ENCODE results near the gene RNF141. TPM values are rescaled to one million over a fixed set of nuclear protein-coding genes. Genes with fewer than 3 reads are reported as not detected.

The RNF141 gene
- polyA plus RNA-seq, 1 experiment, result 34.8 TPM

DNA sequence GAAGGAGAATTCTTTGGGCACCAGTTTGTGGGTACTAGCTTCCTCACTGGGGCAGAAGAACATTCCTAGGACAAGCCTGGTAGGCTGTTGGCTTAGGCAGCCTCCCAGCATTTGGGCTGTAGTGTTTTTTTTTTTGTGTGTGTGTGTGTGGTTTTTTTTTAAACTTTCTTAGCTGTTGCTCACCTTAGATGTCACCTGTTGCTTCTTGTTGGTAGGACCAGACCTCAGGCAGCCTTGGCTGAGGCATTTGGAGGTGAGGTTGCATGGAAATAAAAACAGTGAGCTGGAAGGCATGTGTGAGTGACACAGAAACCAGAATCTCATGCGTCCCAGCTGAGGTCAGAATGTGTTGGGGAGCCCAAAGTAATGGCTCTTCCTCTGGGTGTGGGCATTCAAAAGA, 64.6 kb downstream of the RNF141 start:
- ChIA-PET CTCF (no interaction called here), POLR2A (interaction anchor here (0.6 kb wide), 1 partner anchor 14 kb away, joined by 3 read pairs; no protein-coding TSS in a partner anchor)

DNA sequence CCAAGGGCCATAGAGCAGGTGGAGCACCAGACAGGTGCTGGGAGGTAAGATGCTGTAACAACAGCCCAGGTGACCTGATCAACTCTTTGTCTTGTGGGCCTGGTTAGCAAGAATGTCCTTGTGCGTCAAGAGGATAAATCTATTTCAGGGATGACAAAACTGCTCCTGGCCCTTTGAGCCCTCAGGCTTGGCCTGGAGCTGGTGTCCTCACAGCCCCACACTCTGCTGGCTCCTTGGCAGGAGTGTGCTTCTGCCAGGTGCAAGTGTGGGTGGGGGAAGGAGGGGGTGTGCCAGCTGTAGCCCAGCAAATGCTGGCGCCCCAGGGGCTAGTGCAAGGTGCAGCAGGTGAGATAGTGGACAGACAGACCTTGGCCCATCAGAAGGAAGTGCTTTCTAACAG, 66.4 kb downstream of the RNF141 start:
- TF ChIP-seq CTCF (IDR thresholded peaks at IDR 0.05; ENCODE audit: low read depth, low read length), result no peak
- Histone ChIP-seq H3K27me3 (ENCODE audit: control insufficient read depth, insufficient read depth, low read length) (no peaks in the 10 kb centered on the region), H3K9me3 (ENCODE audit: control insufficient read depth, insufficient read depth, low read length) (peaks cover 2% of the 10 kb centered on the region; the same call in 1 of the 2 replicates), H3K4me3 (ENCODE audit: low read depth, low read length) (no peak overlapping the region), H3K27ac (ENCODE audit: low read depth, low read length) (no peak overlapping the region)
- no peak for DNase-seq (ENCODE audit: low read depth, low spot score)
- CTCF ChIA-PET, result no interaction called here
- POLR2A ChIA-PET, result no interaction called here

More for the DNA sequence above, 64.6 kb downstream of the RNF141 start:
- no peaks in the 10 kb centered on the region; the same call in 1 of the 2 replicates for H3K9me3 ChIP-seq (ENCODE audit: control insufficient read depth, insufficient read depth, low read length)
- H3K27ac ChIP-seq (ENCODE audit: low read depth, low read length), result no peak overlapping the region
- no peaks in the 10 kb centered on the region for H3K27me3 ChIP-seq (ENCODE audit: control insufficient read depth, insufficient read depth, low read length)
- no peak overlapping the region for H3K4me3 ChIP-seq (ENCODE audit: low read depth, low read length)
- TF ChIP-seq CTCF (IDR thresholded peaks at IDR 0.05; ENCODE audit: low read depth, low read length), result no peak
- no peak for DNase-seq (ENCODE audit: low read depth, low spot score)

GRCh38 chr11:10473371-10473770, 67.6 kb downstream of the RNF141 start:
- no peak for DNase-seq (ENCODE audit: low read depth, low spot score)
- ChIA-PET POLR2A (no interaction called here), CTCF (no interaction called here)
- H3K4me3 ChIP-seq (ENCODE audit: low read depth, low read length), result no peak overlapping the region
- H3K9me3 ChIP-seq (ENCODE audit: control insufficient read depth, insufficient read depth, low read length), result peaks cover 3% of the 10 kb centered on the region; the same call in 1 of the 2 replicates
- no peak overlapping the region for H3K27ac ChIP-seq (ENCODE audit: low read depth, low read length)
- TF ChIP-seq CTCF (IDR thresholded peaks at IDR 0.05; ENCODE audit: low read depth, low read length), result no peak
- H3K27me3 ChIP-seq (ENCODE audit: control insufficient read depth, insufficient read depth, low read length), result no peaks in the 10 kb centered on the region

DNA sequence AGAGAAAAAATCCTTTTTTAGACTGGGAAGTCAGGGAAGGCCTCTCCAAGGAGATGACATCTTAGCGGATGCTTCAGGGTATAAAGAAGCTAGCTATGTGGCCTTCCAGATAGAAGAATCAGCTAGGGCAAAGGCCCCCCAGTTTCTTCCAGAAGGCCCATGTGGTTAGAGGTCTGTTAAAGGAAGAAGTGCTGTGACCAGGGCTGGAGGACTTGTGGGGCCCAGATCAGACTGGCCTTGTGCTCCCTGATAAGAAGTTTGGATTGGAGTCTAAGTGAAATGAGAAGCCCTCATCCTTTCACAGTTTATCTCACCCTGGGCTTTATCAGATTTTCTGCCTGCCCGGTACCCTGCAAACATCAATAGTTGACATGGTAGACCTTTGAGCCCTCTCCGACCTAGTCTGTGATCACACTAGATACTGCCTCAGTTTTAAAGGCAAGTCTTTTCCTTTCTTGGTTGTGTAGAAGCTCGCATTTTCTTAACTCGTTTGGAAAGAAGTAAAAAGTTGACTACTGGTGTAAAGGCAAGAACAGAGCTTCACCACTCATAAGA, 78.2 kb downstream of the RNF141 start:
- Histone ChIP-seq H3K4me3 (ENCODE audit: low read depth, low read length) (no peak overlapping the region), H3K27ac (ENCODE audit: low read depth, low read length) (no peak overlapping the region), H3K27me3 (ENCODE audit: control insufficient read depth, insufficient read depth, low read length) (no peaks in the 10 kb centered on the region), H3K9me3 (ENCODE audit: control insufficient read depth, insufficient read depth, low read length) (no peaks in the 10 kb centered on the region)
- TF ChIP-seq CTCF (IDR thresholded peaks at IDR 0.05; ENCODE audit: low read depth, low read length), result no peak
- ChIA-PET CTCF (no interaction called here), POLR2A (interaction anchor here (0.7 kb wide), 1 partner anchor 14 kb away, joined by 3 read pairs; no protein-coding TSS in a partner anchor)
- no peak for DNase-seq (ENCODE audit: low read depth, low spot score)

Other genes with a start within 250 kb of the RNF141 start
- gene SBF2, start 247.0 kb downstream of the RNF141 start, polyA plus RNA-seq (2011; rRNA removed), result 43.0 and 44.4 TPM in 2 replicates
- gene ADM, start 236.1 kb downstream of the RNF141 start, polyA plus RNA-seq (2011; rRNA removed), result 247 and 328 TPM in 2 replicates
- 19.6 and 22.2 TPM in 2 replicates for gene AMPD3, start 85.9 kb downstream of the RNF141 start, polyA plus RNA-seq (2011; rRNA removed)
- gene LYVE1, start 27.5 kb upstream of the RNF141 start, polyA plus RNA-seq (2011; rRNA removed), result 0.10 and 0.19 TPM in 2 replicates
- gene IRAG1, start 152.6 kb upstream of the RNF141 start, polyA plus RNA-seq (2011; rRNA removed), result 56.6 and 60.3 TPM in 2 replicates
- gene CTR9, start 210.1 kb upstream of the RNF141 start, polyA plus RNA-seq (2011; rRNA removed), result 21.8 and 22.6 TPM in 2 replicates